HEK293 (cell line): ENCODE results near the gene SRSF1.

Experiments
- CTCF ChIP-seq: fragments of 450-650 bp; formaldehyde crosslinking; IDR thresholded peaks from 2 replicates; pipeline ENCODE4 v1.5.1; 2016; ENCODE audit warnings: missing biosample characterization, missing genetic modification characterization
- ZNF121 ChIP-seq: fragments of 450-650 bp; formaldehyde crosslinking; IDR thresholded peaks from 2 replicates; pipeline ENCODE4 v1.5.1; 2016; ENCODE audit warnings: missing biosample characterization, missing genetic modification characterization
- ZNF670 ChIP-seq: fragments of 450-650 bp; formaldehyde crosslinking; IDR thresholded peaks from 2 replicates; pipeline ENCODE4 v1.5.1; 2016; ENCODE audit warnings: missing biosample characterization, missing genetic modification characterization, low read depth
- TF ChIP-seq, protein P1 (sequence below): fragments of 450-650 bp; formaldehyde crosslinking; IDR thresholded peaks from 2 replicates; pipeline ENCODE4 v1.5.1; 2017; ENCODE audit warnings: missing biosample characterization, missing genetic modification characterization

GRCh38 chr17:58020401-58020800, 13.4 kb upstream of the SRSF1 start:
- no peak for TF ChIP-seq ZNF121 (tag by site-specific recombination)
- TF ChIP-seq CTCF, result no peak
- TF ChIP-seq, protein P1, sequence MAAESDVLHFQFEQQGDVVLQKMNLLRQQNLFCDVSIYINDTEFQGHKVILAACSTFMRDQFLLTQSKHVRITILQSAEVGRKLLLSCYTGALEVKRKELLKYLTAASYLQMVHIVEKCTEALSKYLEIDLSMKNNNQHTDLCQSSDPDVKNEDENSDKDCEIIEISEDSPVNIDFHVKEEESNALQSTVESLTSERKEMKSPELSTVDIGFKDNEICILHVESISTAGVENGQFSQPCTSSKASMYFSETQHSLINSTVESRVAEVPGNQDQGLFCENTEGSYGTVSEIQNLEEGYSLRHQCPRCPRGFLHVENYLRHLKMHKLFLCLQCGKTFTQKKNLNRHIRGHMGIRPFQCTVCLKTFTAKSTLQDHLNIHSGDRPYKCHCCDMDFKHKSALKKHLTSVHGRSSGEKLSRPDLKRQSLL, result no peak
- TF ChIP-seq ZNF670, result no peak
